ENCODE data around the gene SRD5A3.

SRD5A3 gene

GRCh38 chr4:55338486-55338885 lies 7.6 kb upstream of the SRD5A3 start:
- no peak overlapping the region for H2BK15ac ChIP-seq (replicated peaks; ENCODE audit: low read depth)
- H3K4me1 ChIP-seq (ENCODE audit: control insufficient read depth, low read depth, low read length), result no peaks in the 10 kb centered on the region
- H3K9ac ChIP-seq (ENCODE audit: low read length), result no peak overlapping the region
- no peak for DNase-seq
- H3K4ac ChIP-seq (ENCODE audit: low read depth, low read length), result no peak overlapping the region
- no peak overlapping the region for H2BK5ac ChIP-seq (ENCODE audit: low read length)
- H3K4me3 ChIP-seq (ENCODE audit: low read length), result no peak overlapping the region
- H3K23ac ChIP-seq (ENCODE audit: low read length), result no peak overlapping the region
- no peak overlapping the region for H3K4me2 ChIP-seq (ENCODE audit: low read length)
- no peak overlapping the region for H2AK5ac ChIP-seq (ENCODE audit: low read length)
- WGBS (ENCODE audit: extremely low coverage, insufficient coverage, low lambda C conversion rate), result no CpG with 5 or more reads among the region's 4 CpGs
- no peaks in the 10 kb centered on the region for H3K27me3 ChIP-seq (ENCODE audit: insufficient read depth, low read length, poor library complexity)
- no peaks in the 10 kb centered on the region for H3K79me1 ChIP-seq (ENCODE audit: low read length)
- no peak overlapping the region for H2BK120ac ChIP-seq (ENCODE audit: low read depth, low read length)
- H4K5ac ChIP-seq (ENCODE audit: low read length), result no peak overlapping the region
- H3K27ac ChIP-seq (ENCODE audit: low read depth, low read length), result no peak overlapping the region
- H4K8ac ChIP-seq (ENCODE audit: low read depth, low read length), result no peak overlapping the region
- no peaks in the 10 kb centered on the region for H3K79me2 ChIP-seq (ENCODE audit: control insufficient read depth, insufficient read depth, low read length)
- no peak overlapping the region for H3K18ac ChIP-seq (ENCODE audit: low read length)
- no peaks in the 10 kb centered on the region for H3K36me3 ChIP-seq (ENCODE audit: control insufficient read depth, insufficient read depth, low read length)
- no peak overlapping the region for H3K56ac ChIP-seq (ENCODE audit: low read length)

- H2BK120ac ChIP-seq (ENCODE audit: low read depth, low read length), result no peak overlapping the region
- no peaks in the 10 kb centered on the region for H3K36me3 ChIP-seq (ENCODE audit: control insufficient read depth, insufficient read depth, low read length)
- H3K27ac ChIP-seq (ENCODE audit: low read depth, low read length), result no peak overlapping the region
- H3K27me3 ChIP-seq (ENCODE audit: insufficient read depth, low read length, poor library complexity), result no peaks in the 10 kb centered on the region
- H3K23ac ChIP-seq (ENCODE audit: low read length), result no peak overlapping the region
- H3K4me3 ChIP-seq (ENCODE audit: low read length), result no peak overlapping the region
- no peak overlapping the region for H4K5ac ChIP-seq (ENCODE audit: low read length)
- no peak overlapping the region for H3K56ac ChIP-seq (ENCODE audit: low read length)
- no peak for DNase-seq
- no peaks in the 10 kb centered on the region for H3K79me2 ChIP-seq (ENCODE audit: control insufficient read depth, insufficient read depth, low read length)
- no peaks in the 10 kb centered on the region for H3K4me1 ChIP-seq (ENCODE audit: control insufficient read depth, low read depth, low read length)
- no peak overlapping the region for H3K4me2 ChIP-seq (ENCODE audit: low read length)
- no CpG with 5 or more reads among the region's 3 CpGs for WGBS (ENCODE audit: extremely low coverage, insufficient coverage, low lambda C conversion rate)
- no peak overlapping the region for H3K4ac ChIP-seq (ENCODE audit: low read depth, low read length)
- no peak overlapping the region for H4K8ac ChIP-seq (ENCODE audit: low read depth, low read length)
- H3K9ac ChIP-seq (ENCODE audit: low read length), result no peak overlapping the region
- no peak overlapping the region for H3K18ac ChIP-seq (ENCODE audit: low read length)
- no peak overlapping the region for H2AK5ac ChIP-seq (ENCODE audit: low read length)
- H2BK15ac ChIP-seq (replicated peaks; ENCODE audit: low read depth), result no peak overlapping the region
- no peak overlapping the region for H2BK5ac ChIP-seq (ENCODE audit: low read length)
- no peaks in the 10 kb centered on the region for H3K79me1 ChIP-seq (ENCODE audit: low read length)
Observed at GRCh38 chr4:55340266-55340665, 5.8 kb upstream of the SRD5A3 start.

- H3K79me2 ChIP-seq (ENCODE audit: control insufficient read depth, insufficient read depth, low read length), result no peaks in the 10 kb centered on the region
- no peak overlapping the region for H2BK5ac ChIP-seq (ENCODE audit: low read length)
- no peak overlapping the region for H2BK120ac ChIP-seq (ENCODE audit: low read depth, low read length)
- no peak for DNase-seq
- H2BK15ac ChIP-seq (replicated peaks; ENCODE audit: low read depth), result no peak overlapping the region
- H3K27me3 ChIP-seq (ENCODE audit: insufficient read depth, low read length, poor library complexity), result no peaks in the 10 kb centered on the region
- no peak overlapping the region for H3K4me2 ChIP-seq (ENCODE audit: low read length)
- WGBS (ENCODE audit: extremely low coverage, insufficient coverage, low lambda C conversion rate), result no CpG with 5 or more reads among the region's 7 CpGs
- H3K18ac ChIP-seq (ENCODE audit: low read length), result no peak overlapping the region
- no peaks in the 10 kb centered on the region for H3K36me3 ChIP-seq (ENCODE audit: control insufficient read depth, insufficient read depth, low read length)
- no peaks in the 10 kb centered on the region for H3K79me1 ChIP-seq (ENCODE audit: low read length)
- no peak overlapping the region for H3K4ac ChIP-seq (ENCODE audit: low read depth, low read length)
- no peak overlapping the region for H4K8ac ChIP-seq (ENCODE audit: low read depth, low read length)
- H3K9ac ChIP-seq (ENCODE audit: low read length), result no peak overlapping the region
- H3K56ac ChIP-seq (ENCODE audit: low read length), result no peak overlapping the region
- no peaks in the 10 kb centered on the region for H3K4me1 ChIP-seq (ENCODE audit: control insufficient read depth, low read depth, low read length)
- H3K27ac ChIP-seq (ENCODE audit: low read depth, low read length), result no peak overlapping the region
- H3K4me3 ChIP-seq (ENCODE audit: low read length), result no peak overlapping the region
- no peak overlapping the region for H4K5ac ChIP-seq (ENCODE audit: low read length)
- no peak overlapping the region for H3K23ac ChIP-seq (ENCODE audit: low read length)
- H2AK5ac ChIP-seq (ENCODE audit: low read length), result no peak overlapping the region
Observed at GRCh38 chr4:55343887-55344286, 2.2 kb upstream of the SRD5A3 start.

GRCh38 chr4:55345054-55345453 lies 988 bp upstream of the SRD5A3 start:
- Histone ChIP-seq H3K9ac (ENCODE audit: low read length) (no peak overlapping the region), H2AK5ac (ENCODE audit: low read length) (no peak overlapping the region), H3K56ac (ENCODE audit: low read length) (no peak overlapping the region), H3K4me1 (ENCODE audit: control insufficient read depth, low read depth, low read length) (no peaks in the 10 kb centered on the region), H2BK5ac (ENCODE audit: low read length) (no peak overlapping the region), H2BK120ac (ENCODE audit: low read depth, low read length) (no peak overlapping the region), H3K18ac (ENCODE audit: low read length) (no peak overlapping the region), H4K8ac (ENCODE audit: low read depth, low read length) (no peak overlapping the region), H3K36me3 (ENCODE audit: control insufficient read depth, insufficient read depth, low read length) (no peaks in the 10 kb centered on the region), H3K27me3 (ENCODE audit: insufficient read depth, low read length, poor library complexity) (no peaks in the 10 kb centered on the region), H3K27ac (ENCODE audit: low read depth, low read length) (no peak overlapping the region), H3K79me2 (ENCODE audit: control insufficient read depth, insufficient read depth, low read length) (no peaks in the 10 kb centered on the region), H3K4ac (ENCODE audit: low read depth, low read length) (no peak overlapping the region), H3K4me3 (ENCODE audit: low read length) (no peak overlapping the region), H2BK15ac (replicated peaks; ENCODE audit: low read depth) (no peak overlapping the region), H3K23ac (ENCODE audit: low read length) (no peak overlapping the region), H4K5ac (ENCODE audit: low read length) (no peak overlapping the region), H3K79me1 (ENCODE audit: low read length) (no peaks in the 10 kb centered on the region), H3K4me2 (ENCODE audit: low read length) (no peak overlapping the region)
- no CpG with 5 or more reads among the region's 3 CpGs for WGBS (ENCODE audit: extremely low coverage, insufficient coverage, low lambda C conversion rate)
- no peak for DNase-seq

GRCh38 chr4:55346851-55347255 lies 811 bp downstream of the SRD5A3 start:
- Histone ChIP-seq H3K4me3 (ENCODE audit: low read length) (peak overlapping the region; percentile 55), H3K23ac (ENCODE audit: low read length) (peak overlapping the region; percentile 83), H3K4me2 (ENCODE audit: low read length) (peak overlapping the region; percentile 85), H3K56ac (ENCODE audit: low read length) (peak overlapping the region; percentile 95), H2AK5ac (ENCODE audit: low read length) (no peak overlapping the region), H3K9ac (ENCODE audit: low read length) (peak overlapping the region; percentile 93), H3K79me1 (ENCODE audit: low read length) (no peaks in the 10 kb centered on the region), H2BK5ac (ENCODE audit: low read length) (no peak overlapping the region), H3K36me3 (ENCODE audit: control insufficient read depth, insufficient read depth, low read length) (no peaks in the 10 kb centered on the region), H3K4ac (ENCODE audit: low read depth, low read length) (no peak overlapping the region), H3K27ac (ENCODE audit: low read depth, low read length) (peak overlapping the region; percentile 58), H3K4me1 (ENCODE audit: control insufficient read depth, low read depth, low read length) (no peaks in the 10 kb centered on the region), H3K79me2 (ENCODE audit: control insufficient read depth, insufficient read depth, low read length) (no peaks in the 10 kb centered on the region), H4K5ac (ENCODE audit: low read length) (no peak overlapping the region), H3K27me3 (ENCODE audit: insufficient read depth, low read length, poor library complexity) (no peaks in the 10 kb centered on the region), H2BK15ac (replicated peaks; ENCODE audit: low read depth) (no peak overlapping the region), H4K8ac (ENCODE audit: low read depth, low read length) (no peak overlapping the region), H3K18ac (ENCODE audit: low read length) (peak overlapping the region; percentile 85), H2BK120ac (ENCODE audit: low read depth, low read length) (no peak overlapping the region)
- DNase-seq, result no peak
- no CpG with 5 or more reads among the region's 16 CpGs for WGBS (ENCODE audit: extremely low coverage, insufficient coverage, low lambda C conversion rate)

GRCh38 chr4:55347610-55348228 lies 1.7 kb downstream of the SRD5A3 start:
- Histone ChIP-seq H3K27me3 (ENCODE audit: insufficient read depth, low read length, poor library complexity) (no peaks in the 10 kb centered on the region), H2BK120ac (ENCODE audit: low read depth, low read length) (no peak overlapping the region), H3K9ac (ENCODE audit: low read length) (no peak overlapping the region), H3K18ac (ENCODE audit: low read length) (no peak overlapping the region), H4K8ac (ENCODE audit: low read depth, low read length) (no peak overlapping the region), H3K23ac (ENCODE audit: low read length) (no peak overlapping the region), H3K4me2 (ENCODE audit: low read length) (no peak overlapping the region), H3K79me1 (ENCODE audit: low read length) (no peaks in the 10 kb centered on the region), H3K4ac (ENCODE audit: low read depth, low read length) (no peak overlapping the region), H2BK5ac (ENCODE audit: low read length) (no peak overlapping the region), H3K36me3 (ENCODE audit: control insufficient read depth, insufficient read depth, low read length) (no peaks in the 10 kb centered on the region), H3K79me2 (ENCODE audit: control insufficient read depth, insufficient read depth, low read length) (no peaks in the 10 kb centered on the region), H3K56ac (ENCODE audit: low read length) (peak overlapping the region; percentile 71), H2BK15ac (replicated peaks; ENCODE audit: low read depth) (no peak overlapping the region), H3K27ac (ENCODE audit: low read depth, low read length) (no peak overlapping the region), H4K5ac (ENCODE audit: low read length) (no peak overlapping the region), H3K4me3 (ENCODE audit: low read length) (no peak overlapping the region), H2AK5ac (ENCODE audit: low read length) (no peak overlapping the region), H3K4me1 (ENCODE audit: control insufficient read depth, low read depth, low read length) (no peaks in the 10 kb centered on the region)
- DNase-seq, result no peak
- no CpG with 5 or more reads among the region's 3 CpGs for WGBS (ENCODE audit: extremely low coverage, insufficient coverage, low lambda C conversion rate)

Data from mesendoderm (in vitro differentiated cells).